ENCODE data around the gene STON2. TPM values are rescaled to one million over a fixed set of nuclear protein-coding genes. Genes with fewer than 3 reads are reported as not detected.

The STON2 gene
- total RNA-seq, 1 experiment from 2014 or later, result 12.3 TPM

- Histone ChIP-seq H3K9me2 (replicated peaks; ENCODE audit: low read length) (no peaks in the 10 kb centered on the region), H4K20me1 (ENCODE audit: low read length) (no peaks in the 10 kb centered on the region), H2AFZ (ENCODE audit: low read length) (no peak overlapping the region), H3F3A (ENCODE audit: low read length, unreplicated experiment) (no peaks in the 10 kb centered on the region), H3K4me1 (ENCODE audit: insufficient read depth, low read length) (peaks cover 10% of the 10 kb centered on the region), H3K27ac (ENCODE audit: low read length) (no peak overlapping the region), H3K4me2 (ENCODE audit: low read length) (no peak overlapping the region), H3K9ac (ENCODE audit: low read length) (no peak overlapping the region), H3K79me2 (ENCODE audit: low read length) (no peaks in the 10 kb centered on the region), H3K36me3 (ENCODE audit: low read depth, low read length) (no peaks in the 10 kb centered on the region), H3K9me3 (ENCODE audit: low read length) (no peaks in the 10 kb centered on the region), H3K4me3 (ENCODE audit: low read length) (no peak overlapping the region), H3K27me3 (ENCODE audit: low read length) (no peaks in the 10 kb centered on the region)
- POLR2A ChIA-PET (ENCODE audit: unreplicated experiment), result interaction anchor here (0.9 kb wide), 1 partner anchor 120 kb away, joined by 15 read pairs; the partner anchor contains the start of gene GTF2A1
- CTCF ChIA-PET, result no interaction called here
- TF ChIP-seq EZH2phosphoT487 (IDR thresholded peaks at IDR 0.05; ENCODE audit: borderline replicate concordance, low read length), result no peak
- no peak for TF ChIP-seq EZH2 (IDR thresholded peaks at IDR 0.05; ENCODE audit: low read length, unreplicated experiment)
- no peak for TF ChIP-seq CTCF (conservative IDR thresholded peaks at IDR 0.05; ENCODE audit: low read depth, low read length)
- BruUV-seq (replicated peaks), result no TSS peak
- ATAC-seq, result no peak
- no peak for DNase-seq
- intact Hi-C loops (cut with micrococcal nuclease), result no loop called here
Observed at GRCh38 chr14:81341370-81341769, 58.8 kb downstream of the STON2 start.

GRCh38 chr14:81340201-81340600 lies 59.9 kb downstream of the STON2 start:
- Histone ChIP-seq H3K27ac (ENCODE audit: low read length) (no peak overlapping the region), H3K4me2 (ENCODE audit: low read length) (no peak overlapping the region), H2AFZ (ENCODE audit: low read length) (no peak overlapping the region), H3K36me3 (ENCODE audit: low read depth, low read length) (no peaks in the 10 kb centered on the region), H3K9ac (ENCODE audit: low read length) (no peak overlapping the region), H3K4me3 (ENCODE audit: low read length) (no peak overlapping the region), H3K4me1 (ENCODE audit: insufficient read depth, low read length) (peaks cover 10% of the 10 kb centered on the region), H3K9me3 (ENCODE audit: low read length) (no peaks in the 10 kb centered on the region), H3K79me2 (ENCODE audit: low read length) (no peaks in the 10 kb centered on the region), H4K20me1 (ENCODE audit: low read length) (no peaks in the 10 kb centered on the region), H3K9me2 (replicated peaks; ENCODE audit: low read length) (no peaks in the 10 kb centered on the region), H3K27me3 (ENCODE audit: low read length) (no peaks in the 10 kb centered on the region), H3F3A (ENCODE audit: low read length, unreplicated experiment) (no peaks in the 10 kb centered on the region)
- ChIA-PET CTCF (no interaction called here), POLR2A (ENCODE audit: unreplicated experiment) (no interaction called here)
- intact Hi-C loops (cut with micrococcal nuclease), result no loop called here
- no peak for ATAC-seq
- BruUV-seq (replicated peaks), result no TSS peak
- TF ChIP-seq EZH2 (IDR thresholded peaks at IDR 0.05; ENCODE audit: low read length, unreplicated experiment), result no peak
- no peak for TF ChIP-seq EZH2phosphoT487 (IDR thresholded peaks at IDR 0.05; ENCODE audit: borderline replicate concordance, low read length)
- no peak for TF ChIP-seq CTCF (conservative IDR thresholded peaks at IDR 0.05; ENCODE audit: low read depth, low read length)
- no peak for DNase-seq

GRCh38 chr14:81337073-81337472 lies 63.1 kb downstream of the STON2 start:
- TF ChIP-seq EZH2phosphoT487 (IDR thresholded peaks at IDR 0.05; ENCODE audit: borderline replicate concordance, low read length) (no peak), CTCF (conservative IDR thresholded peaks at IDR 0.05; ENCODE audit: low read depth, low read length) (no peak), EZH2 (IDR thresholded peaks at IDR 0.05; ENCODE audit: low read length, unreplicated experiment) (no peak)
- POLR2A ChIA-PET (ENCODE audit: unreplicated experiment), result no interaction called here
- H3K27me3 ChIP-seq (ENCODE audit: low read length), result no peaks in the 10 kb centered on the region
- peak overlapping the region; percentile 51 for H3K27ac ChIP-seq (ENCODE audit: low read length)
- H3K4me2 ChIP-seq (ENCODE audit: low read length), result no peak overlapping the region
- no TSS peak for BruUV-seq (replicated peaks)
- H3K4me1 ChIP-seq (ENCODE audit: insufficient read depth, low read length), result peaks cover 10% of the 10 kb centered on the region
- DNase-seq (peak; percentile 82), ATAC-seq (peak; percentile 92)
- H3K79me2 ChIP-seq (ENCODE audit: low read length), result no peaks in the 10 kb centered on the region
- H3F3A ChIP-seq (ENCODE audit: low read length, unreplicated experiment), result no peaks in the 10 kb centered on the region
- no peaks in the 10 kb centered on the region for H3K9me2 ChIP-seq (replicated peaks; ENCODE audit: low read length)
- H3K9me3 ChIP-seq (ENCODE audit: low read length), result no peaks in the 10 kb centered on the region
- intact Hi-C loops (cut with micrococcal nuclease), result loop anchor here (2.0 kb wide), 1 partner anchor 64 kb away; the partner anchor contains the start of gene STON2
- peak overlapping the region; percentile 21; the same call in 1 of the 2 replicates for H3K9ac ChIP-seq (ENCODE audit: low read length)
- no peaks in the 10 kb centered on the region for H3K36me3 ChIP-seq (ENCODE audit: low read depth, low read length)
- H4K20me1 ChIP-seq (ENCODE audit: low read length), result no peaks in the 10 kb centered on the region
- no peak overlapping the region for H2AFZ ChIP-seq (ENCODE audit: low read length)
- no peak overlapping the region for H3K4me3 ChIP-seq (ENCODE audit: low read length)
- CTCF ChIA-PET, result no interaction called here
